Calu3 (cell line): ENCODE results near the gene FTCD. TPM values are rescaled to one million over a fixed set of nuclear protein-coding genes. Genes with fewer than 3 reads are reported as not detected.
"Not testable (repeated sequence)": the region's sequence is repeated elsewhere in the genome, so short reads cannot be mapped to it uniquely, and the experiment has no call there.

Experiments used
- BruUV-seq: library from RNA; stranded (reverse); fragments of 400-500 nt; replicated peaks from 2 replicates; lab custom pipeline; 2021; lab: Mats Ljungman, UMichigan
- CTCF ChIA-PET: fragments of 300-600 bp; sonication (Branson Sonifier 250); formaldehyde crosslinking; loops from one replicate; lab custom pipeline; 2022; ENCODE audit warnings: antibody characterized with exemption; lab: Charles Lee
- DNase-seq: peaks from one replicate; pipeline ENCODE4 v3.0.0; 2022
- H3K27ac Mint-ChIP-seq: one replicate; pipeline ENCODE4 v1.8.0; 2022; ENCODE audit warnings: mixed read lengths; ENCODE audit not compliant: unreplicated experiment
- H3K27me3 Mint-ChIP-seq: one replicate; pipeline ENCODE4 v1.8.0; 2022; ENCODE audit warnings: mixed read lengths; ENCODE audit not compliant: unreplicated experiment
- H3K36me3 Mint-ChIP-seq: one replicate; pipeline ENCODE4 v1.8.0; 2022; ENCODE audit warnings: mild to moderate bottlenecking, moderate library complexity, mixed read lengths; ENCODE audit not compliant: insufficient read depth, unreplicated experiment
- H3K4me1 Mint-ChIP-seq: one replicate; pipeline ENCODE4 v1.8.0; 2022; ENCODE audit warnings: mild to moderate bottlenecking, low read depth, mixed read lengths; ENCODE audit not compliant: unreplicated experiment
- H3K4me3 Mint-ChIP-seq: one replicate; pipeline ENCODE4 v1.8.0; 2022; ENCODE audit warnings: mild to moderate bottlenecking, low read depth, moderate library complexity, mixed read lengths; ENCODE audit not compliant: unreplicated experiment
- H3K9me3 Mint-ChIP-seq: one replicate; pipeline ENCODE4 v1.8.0; 2022; ENCODE audit warnings: low read depth, mixed read lengths; ENCODE audit not compliant: unreplicated experiment
- intact Hi-C: fragments of 100-400 bp; cut with micrococcal nuclease; formaldehyde crosslinking; loops from one replicate; pipeline ENCODE4 v1.10.0; 2022; ENCODE audit not compliant: unreplicated experiment
- total RNA-seq: library from RNA; stranded (reverse); gene quantifications from 2 replicates; pipeline ENCODE4 v1.2.3, GENCODE V29; 2022
- TF ChIP-seq, protein P1 (sequence below): fragments of 200-600 bp; IDR thresholded peaks from one replicate; pipeline ENCODE4 v1.8.0; 2022; ENCODE audit warnings: antibody characterized with exemption; ENCODE audit not compliant: unreplicated experiment

The FTCD gene
- total RNA-seq, 1 experiment from 2014 or later: 0.31 TPM

DNA sequence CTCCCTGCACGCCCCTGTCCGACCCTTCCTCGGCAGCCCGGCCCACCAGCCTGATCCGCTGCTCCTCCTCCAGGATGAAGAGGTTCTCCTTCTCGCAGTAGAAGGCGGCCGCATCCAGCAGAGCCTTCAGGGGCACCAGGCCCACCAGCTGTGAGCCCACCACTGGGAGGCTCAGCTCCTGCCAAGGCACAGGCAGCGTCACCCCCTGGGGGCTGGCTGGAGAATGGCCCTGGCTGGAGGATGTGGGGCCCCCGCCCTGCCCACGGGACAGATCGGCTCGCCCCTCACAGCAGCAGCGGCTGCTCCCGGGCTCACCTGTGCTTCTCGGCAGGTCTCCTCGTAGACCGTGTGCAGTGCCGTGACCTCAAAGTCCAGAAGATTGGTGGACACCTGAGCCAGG is 5.3 kb downstream of the FTCD start:
- no TSS peak for BruUV-seq
- CTCF ChIA-PET: no interaction called here
- TF ChIP-seq, protein P1, sequence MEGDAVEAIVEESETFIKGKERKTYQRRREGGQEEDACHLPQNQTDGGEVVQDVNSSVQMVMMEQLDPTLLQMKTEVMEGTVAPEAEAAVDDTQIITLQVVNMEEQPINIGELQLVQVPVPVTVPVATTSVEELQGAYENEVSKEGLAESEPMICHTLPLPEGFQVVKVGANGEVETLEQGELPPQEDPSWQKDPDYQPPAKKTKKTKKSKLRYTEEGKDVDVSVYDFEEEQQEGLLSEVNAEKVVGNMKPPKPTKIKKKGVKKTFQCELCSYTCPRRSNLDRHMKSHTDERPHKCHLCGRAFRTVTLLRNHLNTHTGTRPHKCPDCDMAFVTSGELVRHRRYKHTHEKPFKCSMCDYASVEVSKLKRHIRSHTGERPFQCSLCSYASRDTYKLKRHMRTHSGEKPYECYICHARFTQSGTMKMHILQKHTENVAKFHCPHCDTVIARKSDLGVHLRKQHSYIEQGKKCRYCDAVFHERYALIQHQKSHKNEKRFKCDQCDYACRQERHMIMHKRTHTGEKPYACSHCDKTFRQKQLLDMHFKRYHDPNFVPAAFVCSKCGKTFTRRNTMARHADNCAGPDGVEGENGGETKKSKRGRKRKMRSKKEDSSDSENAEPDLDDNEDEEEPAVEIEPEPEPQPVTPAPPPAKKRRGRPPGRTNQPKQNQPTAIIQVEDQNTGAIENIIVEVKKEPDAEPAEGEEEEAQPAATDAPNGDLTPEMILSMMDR: no peak

DNA sequence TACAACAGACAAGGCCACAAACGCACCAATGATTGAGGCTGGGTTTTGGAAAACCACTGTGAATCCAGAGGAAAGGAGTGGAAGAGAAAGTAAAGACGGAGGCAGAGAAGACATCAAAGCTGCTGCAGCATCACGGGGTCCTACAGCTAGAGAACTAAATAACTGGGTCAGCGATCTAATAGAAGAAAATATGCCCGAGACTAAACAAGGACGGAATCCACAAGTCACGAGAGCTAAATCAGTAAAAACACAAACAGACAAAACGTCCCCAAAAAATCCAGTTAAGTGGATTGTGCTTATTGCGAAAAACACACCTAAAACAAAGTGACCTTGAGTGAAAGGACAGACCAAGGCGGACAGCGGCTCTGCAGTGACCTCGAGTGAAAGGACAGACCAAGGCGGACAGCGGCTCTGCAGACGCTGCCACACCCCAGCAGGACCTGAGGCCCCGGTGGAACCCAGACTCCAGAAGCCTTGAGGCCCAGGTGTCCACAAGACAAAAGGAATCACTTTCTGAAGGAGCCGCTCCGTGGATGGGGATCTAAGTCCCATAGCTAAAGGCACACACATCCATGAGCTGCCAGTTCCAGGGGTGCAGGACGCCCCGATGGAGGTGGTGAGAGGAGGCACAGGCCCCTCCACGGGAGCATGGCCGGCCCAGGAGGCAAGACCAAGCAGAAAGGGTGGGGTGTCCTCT is 6.0 kb downstream of the FTCD start:
- CTCF ChIA-PET: no interaction called here
- DNase-seq: no peak
- TF ChIP-seq, protein P1: no peak
- no TSS peak for BruUV-seq
- H3K4me1 Mint-ChIP-seq: peaks cover 2% of the 10 kb centered on the region
- no peaks in the 10 kb centered on the region for H3K27me3 Mint-ChIP-seq
- H3K36me3 Mint-ChIP-seq: no peaks in the 10 kb centered on the region
- H3K4me3 Mint-ChIP-seq: no peak overlapping the region
- intact Hi-C loops: loop anchor here (5.0 to 10.0 kb wide), 2 partner anchors 75 to 177 kb away; partner anchors contain the start of gene LSS
- H3K9me3 Mint-ChIP-seq: no peaks in the 10 kb centered on the region
- H3K27ac Mint-ChIP-seq: no peak overlapping the region

More for the DNA sequence above, 5.3 kb downstream of the FTCD start:
- H3K4me3 Mint-ChIP-seq: no peak overlapping the region
- no peaks in the 10 kb centered on the region for H3K4me1 Mint-ChIP-seq
- no peak for DNase-seq
- no peak overlapping the region for H3K27ac Mint-ChIP-seq
- H3K27me3 Mint-ChIP-seq: no peaks in the 10 kb centered on the region
- no peaks in the 10 kb centered on the region for H3K36me3 Mint-ChIP-seq
- no peaks in the 10 kb centered on the region for H3K9me3 Mint-ChIP-seq
- intact Hi-C loops: no loop called here

DNA sequence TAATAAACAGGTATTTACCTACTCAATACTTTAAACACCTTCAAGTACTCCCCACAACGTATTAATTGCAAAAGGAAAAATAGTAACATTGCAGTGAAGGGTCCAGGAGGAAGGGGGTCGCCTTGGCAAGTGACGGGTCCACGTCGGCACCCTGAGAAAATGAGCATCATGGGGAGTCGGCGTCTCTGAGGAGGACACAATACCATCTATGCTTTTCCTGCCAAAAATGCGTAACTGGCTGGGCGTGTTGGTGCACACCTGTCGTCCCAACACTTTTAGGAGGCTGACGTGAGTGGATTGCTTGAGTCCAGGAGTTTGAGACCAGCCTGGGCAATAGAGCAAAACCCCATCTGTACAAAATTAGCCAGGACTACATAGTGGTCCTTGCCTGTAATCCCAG is 7.3 kb downstream of the FTCD start:
- H3K4me3 Mint-ChIP-seq: no peak overlapping the region
- BruUV-seq: no TSS peak
- no peak for DNase-seq
- H3K36me3 Mint-ChIP-seq: peaks cover 8% of the 10 kb centered on the region
- no peaks in the 10 kb centered on the region for H3K9me3 Mint-ChIP-seq
- H3K4me1 Mint-ChIP-seq: peaks cover 11% of the 10 kb centered on the region
- H3K27ac Mint-ChIP-seq: no peak overlapping the region
- CTCF ChIA-PET: no interaction called here
- intact Hi-C loops: loop anchor here (5.0 to 10.0 kb wide), 2 partner anchors 77 to 176 kb away; partner anchors contain the start of gene LSS
- TF ChIP-seq, protein P1: no peak
- H3K27me3 Mint-ChIP-seq: no peaks in the 10 kb centered on the region

DNA sequence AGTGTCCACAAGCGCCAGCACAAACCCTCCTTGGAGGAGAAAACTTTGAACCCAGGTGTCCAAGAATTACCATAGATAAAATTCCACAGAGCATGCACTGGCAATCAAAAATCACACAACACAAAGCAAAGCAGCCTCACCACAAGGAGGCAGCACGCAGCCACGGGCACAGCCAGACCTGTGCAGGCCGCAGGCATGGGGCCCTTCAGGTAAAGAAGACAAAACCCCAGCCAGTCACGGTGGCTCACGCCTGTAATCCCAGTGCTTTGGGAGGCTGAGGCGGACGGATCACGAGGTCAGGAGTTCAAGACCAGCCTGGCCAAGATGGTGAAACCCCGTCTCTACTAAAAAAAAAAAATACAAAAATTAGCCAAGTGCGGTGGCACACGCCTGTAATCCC is 8.0 kb downstream of the FTCD start:
- H3K27me3 Mint-ChIP-seq, H3K9me3 Mint-ChIP-seq, H3K36me3 Mint-ChIP-seq, BruUV-seq, H3K4me3 Mint-ChIP-seq, CTCF ChIA-PET, H3K27ac Mint-ChIP-seq: not testable (repeated sequence)
- intact Hi-C loops: loop anchor here (5.0 to 10.0 kb wide), 2 partner anchors 77 to 175 kb away; partner anchors contain the start of gene LSS
- H3K4me1 Mint-ChIP-seq: peaks cover 11% of the 10 kb centered on the region
- DNase-seq: peak; percentile 71

DNA sequence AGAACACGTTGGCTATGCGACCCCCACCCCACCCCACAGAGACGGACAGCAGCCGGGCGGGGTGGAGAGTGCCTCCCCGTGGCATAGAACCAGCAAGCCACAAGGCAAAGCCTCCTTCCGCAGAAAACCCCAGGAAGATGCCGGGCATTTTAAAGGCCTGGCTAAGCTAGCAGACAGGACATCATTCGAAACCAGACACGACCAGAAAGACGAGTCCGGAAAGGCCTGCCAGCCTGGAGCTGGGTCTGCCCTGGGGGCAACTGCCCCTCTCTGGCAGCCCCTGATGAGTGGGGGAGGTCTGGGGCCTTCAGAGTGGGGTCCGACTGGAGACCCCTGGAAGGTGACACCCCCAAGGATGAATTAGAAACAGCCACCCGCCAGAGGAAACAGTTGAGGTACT is 8.5 kb downstream of the FTCD start:
- intact Hi-C loops: loop anchor here (5.0 to 10.0 kb wide), 2 partner anchors 78 to 175 kb away; partner anchors contain the start of gene LSS

More for the DNA sequence above, 8.5 kb downstream of the FTCD start:
- H3K9me3 Mint-ChIP-seq: no peaks in the 10 kb centered on the region
- DNase-seq: no peak
- no TSS peak for BruUV-seq
- H3K4me1 Mint-ChIP-seq: peaks cover 11% of the 10 kb centered on the region
- H3K4me3 Mint-ChIP-seq: no peak overlapping the region
- TF ChIP-seq, protein P1: no peak
- peaks cover 8% of the 10 kb centered on the region for H3K36me3 Mint-ChIP-seq
- H3K27ac Mint-ChIP-seq: no peak overlapping the region
- CTCF ChIA-PET: no interaction called here
- no peaks in the 10 kb centered on the region for H3K27me3 Mint-ChIP-seq
